HG03135 (cell line): Measurements from ENCODE around the gene IL17RA.

Experiments
- ATAC-seq: cut with Tn5 transposase; IDR thresholded peaks from one replicate; pipeline ENCODE4 v1.9.1; 2021; ENCODE audit warnings: mild to moderate bottlenecking, moderate library complexity; ENCODE audit not compliant: unreplicated experiment

IL17RA gene

DNA sequence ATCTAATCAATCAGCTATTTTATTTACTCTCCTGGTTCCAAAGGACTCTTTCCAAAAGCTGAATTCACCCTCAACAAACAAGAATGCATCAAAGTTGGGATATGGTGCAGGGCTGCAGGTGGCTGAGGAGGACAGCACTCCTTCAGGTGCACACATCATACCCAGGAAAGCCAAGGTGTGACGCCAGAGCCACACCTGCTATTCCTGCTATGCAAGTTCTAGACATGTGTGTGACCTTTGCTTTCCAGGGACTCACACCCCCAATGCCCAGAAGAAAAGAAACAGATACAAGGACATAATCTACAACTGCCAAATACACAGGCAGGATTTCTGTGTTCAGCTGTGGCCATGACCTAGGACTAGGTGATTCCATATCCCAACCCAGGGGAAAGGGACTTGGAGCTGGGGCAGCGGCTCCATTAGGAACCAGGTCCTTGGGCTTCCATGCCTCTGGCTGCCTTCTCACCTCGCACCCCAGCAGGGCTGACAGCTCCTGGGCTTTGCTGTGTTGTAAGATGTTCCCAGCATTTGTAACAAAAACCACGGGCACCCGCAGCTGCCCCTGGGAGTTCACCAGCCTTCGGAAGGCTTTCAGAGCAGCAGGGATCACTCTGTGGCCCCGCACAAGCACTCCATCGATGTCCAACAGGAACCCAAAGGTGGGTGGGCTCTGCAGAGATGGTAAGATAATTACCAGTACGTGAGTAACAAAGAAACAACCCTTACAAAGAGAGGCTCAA, 64.4 kb downstream of the IL17RA start:
- no peak for ATAC-seq

- ATAC-seq: no peak
Observed at GRCh38 chr22:17152340-17152739, 67.5 kb downstream of the IL17RA start.

- no peak for ATAC-seq
Observed at GRCh38 chr22:17152971-17153370, 68.2 kb downstream of the IL17RA start.

DNA sequence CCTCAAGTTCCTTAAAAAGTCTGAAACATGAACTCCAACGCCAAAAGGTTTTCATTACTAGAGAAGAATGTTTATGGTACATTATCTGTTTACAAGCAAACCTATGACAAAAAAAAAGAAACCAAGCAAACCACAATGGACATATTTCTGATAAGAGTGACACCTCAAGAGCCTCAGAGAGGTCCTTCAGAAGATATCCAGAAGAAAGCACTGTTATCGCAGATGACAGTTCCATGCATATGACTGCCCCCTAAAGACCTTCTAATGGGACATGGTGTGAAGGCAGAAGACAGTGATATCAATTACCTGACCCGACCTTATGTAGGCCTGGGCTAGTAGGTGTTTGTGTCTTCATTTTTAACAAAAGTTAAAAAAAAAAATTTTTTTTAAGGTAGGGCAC, 71.1 kb downstream of the IL17RA start:
- ATAC-seq: no peak

GRCh38 chr22:17157714-17158113, 72.9 kb downstream of the IL17RA start:
- ATAC-seq: no peak

DNA sequence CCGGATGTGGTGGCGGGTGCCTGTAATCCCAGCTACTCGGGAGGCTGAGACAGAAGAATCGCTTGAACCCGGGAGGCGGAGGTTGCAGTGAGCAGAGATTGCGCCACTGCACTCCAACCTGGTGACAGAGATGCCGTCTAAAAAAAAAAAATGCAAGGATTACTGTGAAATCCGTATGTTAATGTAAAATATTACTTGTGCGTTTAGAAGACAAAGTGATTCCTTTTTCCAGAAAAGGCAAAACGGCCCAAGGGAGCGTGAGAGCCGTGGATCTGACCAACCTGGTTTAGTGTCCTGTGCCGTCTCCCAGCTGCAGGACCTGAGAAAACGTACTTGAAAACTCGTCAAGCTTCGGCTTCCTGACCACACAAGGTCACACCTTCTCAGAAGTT, 73.4 kb downstream of the IL17RA start:
- ATAC-seq: no peak

- peak; percentile 76 for ATAC-seq
Observed at GRCh38 chr22:17158568-17159503, 74.0 kb downstream of the IL17RA start, which contains the start of gene HDHD5. TSS of gene HDHD5 (minus strand) at chr22:17159277. CDS start at chr22:17159251, 26 bp downstream.

GRCh38 chr22:17159504-17159951, 74.7 kb downstream of the IL17RA start:
- peak; percentile 25 for ATAC-seq

DNA sequence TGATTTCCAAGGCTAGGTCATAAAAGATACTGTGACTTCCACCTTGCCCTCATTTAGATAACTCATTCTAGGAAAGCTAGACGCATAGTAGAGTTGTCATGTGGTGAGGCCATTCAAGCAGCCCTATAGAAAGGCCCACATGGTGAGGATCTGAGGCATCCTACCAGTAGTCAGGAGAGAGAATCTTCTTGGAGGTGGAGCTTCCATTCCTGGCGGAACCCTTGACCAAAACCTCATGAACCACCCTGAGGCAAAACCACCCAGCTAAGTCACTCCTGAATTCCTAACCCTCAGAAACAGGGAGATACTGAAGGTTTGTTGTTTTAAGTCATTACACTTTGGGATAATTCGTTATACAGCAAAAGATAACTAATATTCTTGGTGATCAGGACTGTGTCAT, 77.2 kb downstream of the IL17RA start:
- ATAC-seq: no peak

GRCh38 chr22:17162731-17163130, 77.9 kb downstream of the IL17RA start:
- ATAC-seq: no peak

DNA sequence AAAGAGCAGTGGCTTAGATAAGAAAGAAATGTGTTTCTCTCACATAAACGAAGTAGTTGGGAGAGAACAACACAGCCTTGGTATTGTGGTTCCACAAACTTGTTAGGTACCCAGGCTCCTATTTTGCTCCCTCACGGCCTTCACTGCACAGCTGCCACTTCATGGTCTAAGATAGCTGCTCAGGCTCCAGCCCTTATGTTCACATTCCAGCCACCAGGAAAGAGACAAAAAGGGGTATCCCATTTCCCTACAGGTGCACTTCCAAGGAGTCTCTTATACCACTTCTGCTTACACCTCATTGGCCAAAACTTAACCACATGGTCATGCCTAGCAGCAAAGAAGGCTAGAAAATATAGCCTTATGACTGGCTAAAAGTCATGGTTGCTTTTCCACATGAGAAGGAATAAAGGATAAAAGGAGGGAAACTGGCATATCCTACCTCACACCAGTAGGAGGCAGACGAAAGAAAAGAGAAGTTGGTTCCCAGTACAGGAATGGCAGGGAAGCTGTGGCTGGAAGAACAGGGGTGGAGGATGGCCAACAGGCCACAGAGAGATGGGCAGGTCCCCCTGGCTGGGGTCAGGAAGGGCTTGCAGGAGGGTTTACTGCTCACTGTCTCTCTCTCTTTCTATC, 79.7 kb downstream of the IL17RA start:
- ATAC-seq: no peak
